Measurements from ENCODE around the gene SORCS2. TPM values are rescaled to one million over a fixed set of nuclear protein-coding genes. Genes with fewer than 3 reads are reported as not detected.
"Not testable (repeated sequence)": the region's sequence is repeated elsewhere in the genome, so short reads cannot be mapped to it uniquely, and the experiment has no call there.

SORCS2 gene
- total RNA-seq, 1 donor from 2014 or later: 3.0 TPM

GRCh38 chr4:7212921-7213320 lies 20.6 kb downstream of the SORCS2 start:
- H3K27ac Mint-ChIP-seq (ENCODE audit: unreplicated experiment): no peak overlapping the region
- H3K4me3 Mint-ChIP-seq (ENCODE audit: unreplicated experiment): no peak overlapping the region
- DNase-seq (ENCODE audit: extremely low spot score, unreplicated experiment): no peak
- no peaks in the 10 kb centered on the region for H3K36me3 Mint-ChIP-seq (ENCODE audit: unreplicated experiment)
- no peak for TF ChIP-seq CTCF (IDR thresholded peaks at IDR 0.05)
- no peaks in the 10 kb centered on the region for H3K27me3 Mint-ChIP-seq (ENCODE audit: unreplicated experiment)
- H3K4me1 Mint-ChIP-seq (ENCODE audit: unreplicated experiment): peaks cover 37% of the 10 kb centered on the region
- H3K9me3 Mint-ChIP-seq (ENCODE audit: unreplicated experiment): no peaks in the 10 kb centered on the region

- Mint-ChIP-seq H3K27ac (ENCODE audit: unreplicated experiment) (no peak overlapping the region), H3K9me3 (ENCODE audit: unreplicated experiment) (no peaks in the 10 kb centered on the region), H3K4me1 (ENCODE audit: unreplicated experiment) (peaks cover 37% of the 10 kb centered on the region), H3K27me3 (ENCODE audit: unreplicated experiment) (no peaks in the 10 kb centered on the region), H3K4me3 (ENCODE audit: unreplicated experiment) (no peak overlapping the region), H3K36me3 (ENCODE audit: unreplicated experiment) (no peaks in the 10 kb centered on the region)
- DNase-seq (ENCODE audit: extremely low spot score, unreplicated experiment): no peak
- no peak for TF ChIP-seq CTCF (IDR thresholded peaks at IDR 0.05)
These were observed 21.5 kb downstream of the SORCS2 start for GRCh38 chr4:7213807-7214206.

- no peak for TF ChIP-seq CTCF (IDR thresholded peaks at IDR 0.05)
- no peak for DNase-seq (ENCODE audit: extremely low spot score, unreplicated experiment)
- Mint-ChIP-seq H3K4me3 (ENCODE audit: unreplicated experiment) (no peak overlapping the region), H3K27me3 (ENCODE audit: unreplicated experiment) (no peaks in the 10 kb centered on the region), H3K36me3 (ENCODE audit: unreplicated experiment) (no peaks in the 10 kb centered on the region), H3K4me1 (ENCODE audit: unreplicated experiment) (peaks cover 37% of the 10 kb centered on the region), H3K9me3 (ENCODE audit: unreplicated experiment) (no peaks in the 10 kb centered on the region), H3K27ac (ENCODE audit: unreplicated experiment) (no peak overlapping the region)
These were observed 22.0 kb downstream of the SORCS2 start for GRCh38 chr4:7214359-7214758.

- H3K4me1 Mint-ChIP-seq (ENCODE audit: unreplicated experiment): peaks cover 32% of the 10 kb centered on the region
- H3K36me3 Mint-ChIP-seq (ENCODE audit: unreplicated experiment); H3K27me3 Mint-ChIP-seq (ENCODE audit: unreplicated experiment); H3K9me3 Mint-ChIP-seq (ENCODE audit: unreplicated experiment); H3K4me3 Mint-ChIP-seq (ENCODE audit: unreplicated experiment); DNase-seq (ENCODE audit: extremely low spot score, unreplicated experiment); H3K27ac Mint-ChIP-seq (ENCODE audit: unreplicated experiment): not testable (repeated sequence)
These were observed 22.8 kb downstream of the SORCS2 start for GRCh38 chr4:7215187-7215586.

GRCh38 chr4:7217039-7217438 lies 24.7 kb downstream of the SORCS2 start:
- Mint-ChIP-seq H3K4me3 (ENCODE audit: unreplicated experiment) (no peak overlapping the region), H3K36me3 (ENCODE audit: unreplicated experiment) (no peaks in the 10 kb centered on the region), H3K27ac (ENCODE audit: unreplicated experiment) (no peak overlapping the region), H3K4me1 (ENCODE audit: unreplicated experiment) (peaks cover 16% of the 10 kb centered on the region), H3K9me3 (ENCODE audit: unreplicated experiment) (no peaks in the 10 kb centered on the region), H3K27me3 (ENCODE audit: unreplicated experiment) (peaks cover 3% of the 10 kb centered on the region)
- no peak for DNase-seq (ENCODE audit: extremely low spot score, unreplicated experiment)
- TF ChIP-seq CTCF (IDR thresholded peaks at IDR 0.05): no peak
